Measurements from ENCODE around the gene CREG1. TPM values are rescaled to one million over a fixed set of nuclear protein-coding genes. Genes with fewer than 3 reads are reported as not detected.
"Not testable (repeated sequence)": the region's sequence is repeated elsewhere in the genome, so short reads cannot be mapped to it uniquely, and the experiment has no call there.

Gene CREG1
- total RNA-seq, 1 donor = 34.1 TPM

- no peak for TF ChIP-seq CTCF (IDR thresholded peaks at IDR 0.05; ENCODE audit: insufficient read depth, low read depth, low read length)
- H3K4me3 ChIP-seq (ENCODE audit: low read depth, low read length) = no peak overlapping the region
These were observed 26.4 kb upstream of the CREG1 start for GRCh38 chr1:167579986-167580385.

GRCh38 chr1:167578939-167579521 lies 25.5 kb upstream of the CREG1 start:
- no peak for TF ChIP-seq CTCF (IDR thresholded peaks at IDR 0.05; ENCODE audit: insufficient read depth, low read depth, low read length)
- H3K4me3 ChIP-seq (ENCODE audit: low read depth, low read length) = no peak overlapping the region
- no peak for DNase-seq (ENCODE audit: low read depth)

More at GRCh38 chr1:167579986-167580385, 26.4 kb upstream of the CREG1 start:
- DNase-seq (ENCODE audit: low read depth) = no peak

GRCh38 chr1:167575649-167576048 lies 22.1 kb upstream of the CREG1 start:
- no peak overlapping the region for H3K4me3 ChIP-seq (ENCODE audit: low read depth, low read length)
- no peak for DNase-seq (ENCODE audit: low read depth)
- TF ChIP-seq CTCF (IDR thresholded peaks at IDR 0.05; ENCODE audit: insufficient read depth, low read depth, low read length) = no peak

- DNase-seq (ENCODE audit: low read depth) = no peak
- no peak overlapping the region for H3K4me3 ChIP-seq (ENCODE audit: low read depth, low read length)
- no peak for TF ChIP-seq CTCF (IDR thresholded peaks at IDR 0.05; ENCODE audit: insufficient read depth, low read depth, low read length)
These were observed 19.5 kb upstream of the CREG1 start for GRCh38 chr1:167573035-167573434.

- H3K4me3 ChIP-seq (ENCODE audit: low read depth, low read length); DNase-seq (ENCODE audit: low read depth): not testable (repeated sequence)
These were observed 17.1 kb upstream of the CREG1 start for GRCh38 chr1:167570712-167571111.

GRCh38 chr1:167567663-167568062 lies 14.1 kb upstream of the CREG1 start:
- TF ChIP-seq CTCF (IDR thresholded peaks at IDR 0.05; ENCODE audit: insufficient read depth, low read depth, low read length) = no peak
- no peak overlapping the region for H3K4me3 ChIP-seq (ENCODE audit: low read depth, low read length)
- no peak for DNase-seq (ENCODE audit: low read depth)

- no peak for TF ChIP-seq CTCF (IDR thresholded peaks at IDR 0.05; ENCODE audit: insufficient read depth, low read depth, low read length)
- no peak overlapping the region for H3K4me3 ChIP-seq (ENCODE audit: low read depth, low read length)
- no peak for DNase-seq (ENCODE audit: low read depth)
These were observed 13.2 kb upstream of the CREG1 start for GRCh38 chr1:167566766-167567165.
